ENCODE results near the gene TMEM270.

- TF ChIP-seq MAX (IDR thresholded peaks at IDR 0.05), result no peak
- TF ChIP-seq POLR2A (IDR thresholded peaks at IDR 0.05; ENCODE audit: low read length), result no peak
- TF ChIP-seq CTCF (IDR thresholded peaks at IDR 0.05), result no peak
- no peak for TF ChIP-seq HES2 (IDR thresholded peaks at IDR 0.05)
- no peak for TF ChIP-seq MAFK (IDR thresholded peaks at IDR 0.05; ENCODE audit: partially characterized antibody)
- TF ChIP-seq REST (IDR thresholded peaks at IDR 0.05), result no peak
- no peak for TF ChIP-seq CEBPB (IDR thresholded peaks at IDR 0.05)
- TF ChIP-seq POLR2AphosphoS2 (conservative IDR thresholded peaks at IDR 0.05; ENCODE audit: low read length), result no peak
Measured at GRCh38 chr7:73832806-73833205, 28.2 kb upstream of the TMEM270 start.
